ENCODE results near the gene CAMKMT. TPM values are rescaled to one million over a fixed set of nuclear protein-coding genes. Genes with fewer than 3 reads are reported as not detected.

The CAMKMT gene
- polyA plus RNA-seq, 3 donors = 4.7 to 7.8 (median 7.0) TPM

DNA sequence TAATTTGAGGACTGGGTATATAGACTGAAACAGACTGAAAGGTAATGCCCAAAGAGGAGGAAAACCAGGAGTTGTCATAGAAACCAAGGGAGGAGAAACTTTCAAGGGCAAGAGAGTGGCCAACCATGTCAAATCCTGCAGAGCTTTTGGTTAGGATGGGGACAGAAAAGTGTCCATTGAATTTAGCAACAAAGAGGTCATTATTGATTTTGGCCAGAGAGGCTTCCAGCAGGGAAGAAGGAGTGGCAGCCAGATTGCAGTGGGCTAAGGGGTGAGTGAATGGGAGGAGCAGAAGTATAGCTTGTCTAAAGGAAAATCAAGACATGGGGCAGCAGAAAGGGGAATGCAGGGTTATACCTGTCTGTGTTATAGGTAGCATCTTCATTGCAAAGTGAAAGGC, 194.0 kb downstream of the CAMKMT start:
- no peak for DNase-seq
- Histone ChIP-seq H3K9me3 (replicated peaks in 1 of 2; ENCODE audit: control insufficient read depth in 1 of 2, insufficient read depth in 1 of 2, low read length in 2 of 2) (no peaks in the 10 kb centered on the region), H2AFZ (ENCODE audit: insufficient read depth, low read depth, low read length, poor library complexity, severe bottlenecking) (no peak overlapping the region), H3K79me2 (ENCODE audit: insufficient read depth, low read length) (no peaks in the 10 kb centered on the region), H3K36me3 (replicated peaks in 1 of 2; ENCODE audit: control insufficient read depth in 1 of 2, insufficient read depth in 2 of 2, low read length in 2 of 2) (no peaks in the 10 kb centered on the region), H3K27ac (ENCODE audit: low read depth in 1 of 2, low read length in 2 of 2) (no peak overlapping the region), H3K4me1 (ENCODE audit: control insufficient read depth in 1 of 2, insufficient read depth in 2 of 2, low read length in 2 of 2) (peaks cover 0 to 7% of the 10 kb centered on the region in 2 donors), H3K4me2 (replicated peaks; ENCODE audit: extremely low read depth, low read length, poor library complexity, severe bottlenecking) (no peak overlapping the region), H3K4me3 (replicated peaks in 1 of 3; ENCODE audit: low read depth in 2 of 3, low read length in 3 of 3) (no peak overlapping the region), H4K20me1 (ENCODE audit: insufficient read depth, low read length) (no peaks in the 10 kb centered on the region), H3K9ac (ENCODE audit: insufficient read depth, low read length, poor library complexity, severe bottlenecking) (no peak overlapping the region), H3K27me3 (ENCODE audit: control insufficient read depth in 2 of 2, insufficient read depth in 2 of 2, low read length in 2 of 2) (no peaks in the 10 kb centered on the region)
- Mint-ChIP-seq H3K9me3 (peaks cover 0 to 3% (median 0%) of the 10 kb centered on the region in 7 donors), H3K4me3 (no peak overlapping the region), H3K4me1 (peaks cover 7% of the 10 kb centered on the region), H3K27ac (no peak overlapping the region), H3K36me3 (peaks cover 3 to 4% of the 10 kb centered on the region in 2 donors), H3K27me3 (ENCODE audit: low read depth in 3 of 3) (peaks cover 0 to 3% (median 0%) of the 10 kb centered on the region in 3 donors)
- intact Hi-C loops (cut with micrococcal nuclease) = no loop called here
- TF ChIP-seq, protein P1, sequence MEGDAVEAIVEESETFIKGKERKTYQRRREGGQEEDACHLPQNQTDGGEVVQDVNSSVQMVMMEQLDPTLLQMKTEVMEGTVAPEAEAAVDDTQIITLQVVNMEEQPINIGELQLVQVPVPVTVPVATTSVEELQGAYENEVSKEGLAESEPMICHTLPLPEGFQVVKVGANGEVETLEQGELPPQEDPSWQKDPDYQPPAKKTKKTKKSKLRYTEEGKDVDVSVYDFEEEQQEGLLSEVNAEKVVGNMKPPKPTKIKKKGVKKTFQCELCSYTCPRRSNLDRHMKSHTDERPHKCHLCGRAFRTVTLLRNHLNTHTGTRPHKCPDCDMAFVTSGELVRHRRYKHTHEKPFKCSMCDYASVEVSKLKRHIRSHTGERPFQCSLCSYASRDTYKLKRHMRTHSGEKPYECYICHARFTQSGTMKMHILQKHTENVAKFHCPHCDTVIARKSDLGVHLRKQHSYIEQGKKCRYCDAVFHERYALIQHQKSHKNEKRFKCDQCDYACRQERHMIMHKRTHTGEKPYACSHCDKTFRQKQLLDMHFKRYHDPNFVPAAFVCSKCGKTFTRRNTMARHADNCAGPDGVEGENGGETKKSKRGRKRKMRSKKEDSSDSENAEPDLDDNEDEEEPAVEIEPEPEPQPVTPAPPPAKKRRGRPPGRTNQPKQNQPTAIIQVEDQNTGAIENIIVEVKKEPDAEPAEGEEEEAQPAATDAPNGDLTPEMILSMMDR (IDR thresholded peaks at IDR 0.05) = no peak

DNA sequence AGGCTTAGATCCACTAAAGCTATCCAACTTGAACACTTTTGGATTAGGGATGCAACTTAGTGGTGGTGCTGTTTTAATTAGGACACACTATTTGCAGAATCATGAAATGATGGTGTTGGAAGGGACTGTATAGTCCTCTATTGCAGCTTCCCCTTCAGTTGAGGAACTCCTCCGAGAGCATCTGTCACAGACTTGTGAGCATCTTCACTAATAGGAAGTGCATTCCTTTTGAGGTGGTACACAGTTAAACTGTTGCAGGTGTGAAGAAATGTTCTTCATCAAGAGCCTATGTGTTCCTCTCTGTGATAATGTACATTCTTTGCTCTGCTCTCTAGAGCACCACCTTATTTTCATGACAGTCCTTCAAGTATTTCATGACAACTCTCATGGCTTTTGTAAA, 197.4 kb downstream of the CAMKMT start:
- DNase-seq = no peak
- no CpG with 5 or more reads among the region's 1 CpG for WGBS (ENCODE audit: insufficient coverage)
- Histone ChIP-seq H3K9me3 (replicated peaks in 1 of 2; ENCODE audit: control insufficient read depth in 1 of 2, insufficient read depth in 1 of 2, low read length in 2 of 2) (no peaks in the 10 kb centered on the region), H3K4me1 (ENCODE audit: control insufficient read depth in 1 of 2, insufficient read depth in 2 of 2, low read length in 2 of 2) (peaks cover 0 to 7% of the 10 kb centered on the region in 2 donors), H4K20me1 (ENCODE audit: insufficient read depth, low read length) (no peaks in the 10 kb centered on the region), H3K79me2 (ENCODE audit: insufficient read depth, low read length) (no peaks in the 10 kb centered on the region), H3K4me2 (replicated peaks; ENCODE audit: extremely low read depth, low read length, poor library complexity, severe bottlenecking) (no peak overlapping the region), H3K9ac (ENCODE audit: insufficient read depth, low read length, poor library complexity, severe bottlenecking) (no peak overlapping the region), H3K27ac (ENCODE audit: low read depth in 1 of 2, low read length in 2 of 2) (no peak overlapping the region), H3K4me3 (replicated peaks in 1 of 3; ENCODE audit: low read depth in 2 of 3, low read length in 3 of 3) (no peak overlapping the region), H3K36me3 (replicated peaks in 1 of 2; ENCODE audit: control insufficient read depth in 1 of 2, insufficient read depth in 2 of 2, low read length in 2 of 2) (no peaks in the 10 kb centered on the region), H2AFZ (ENCODE audit: insufficient read depth, low read depth, low read length, poor library complexity, severe bottlenecking) (no peak overlapping the region), H3K27me3 (ENCODE audit: control insufficient read depth in 2 of 2, insufficient read depth in 2 of 2, low read length in 2 of 2) (no peaks in the 10 kb centered on the region)
- Mint-ChIP-seq H3K4me3 (no peak overlapping the region), H3K27ac (no peak overlapping the region), H3K36me3 (peaks cover 0 to 3% of the 10 kb centered on the region in 2 donors), H3K9me3 (peaks cover 0 to 3% (median 0%) of the 10 kb centered on the region in 7 donors), H3K27me3 (ENCODE audit: low read depth in 3 of 3) (peaks cover 0 to 5% (median 0%) of the 10 kb centered on the region in 3 donors), H3K4me1 (peaks cover 9% of the 10 kb centered on the region)
- intact Hi-C loops (cut with micrococcal nuclease) = no loop called here
- TF ChIP-seq, protein P1 (IDR thresholded peaks at IDR 0.05) = no peak
